22Rv1 (cell line): ENCODE results near the gene SPRR2E.
"Not testable (repeated sequence)": the region's sequence is repeated elsewhere in the genome, so short reads cannot be mapped to it uniquely, and the experiment has no call there.

Experiments used
- H3K27ac ChIP-seq: fragments of 450-650 bp; 2 replicates; pipeline ENCODE4 v1.5.1; 2017
- CTCF ChIP-seq: fragments of 450-650 bp; IDR thresholded peaks from 2 replicates; pipeline ENCODE4 v1.5.1; 2017; ENCODE audit warnings: mild to moderate bottlenecking
- ZFX ChIP-seq: fragments of 450-650 bp; IDR thresholded peaks from 2 replicates; pipeline ENCODE4 v1.6.1; 2017; ENCODE audit warnings: antibody characterized with exemption, borderline replicate concordance

SPRR2E gene

GRCh38 chr1:153058154-153058553 lies 36.2 kb downstream of the SPRR2E start:
- H3K27ac ChIP-seq = no peak overlapping the region
- no peak for TF ChIP-seq ZFX
- TF ChIP-seq CTCF = no peak

GRCh38 chr1:153057375-153057774 lies 37.0 kb downstream of the SPRR2E start, which contains the start of gene SPRR2A:
TSS of gene SPRR2A (minus strand) at chr1:153057512. CDS start at chr1:153056735, 777 bp downstream.
- TF ChIP-seq CTCF = no peak
- no peak for TF ChIP-seq ZFX

GRCh38 chr1:153056111-153056510 lies 38.2 kb downstream of the SPRR2E start:
- not testable (repeated sequence) for H3K27ac ChIP-seq

More at GRCh38 chr1:153057375-153057774, 37.0 kb downstream of the SPRR2E start, which contains the start of gene SPRR2A:
- H3K27ac ChIP-seq = no peak within 1 kb of the TSS

GRCh38 chr1:153049211-153049610 lies 45.1 kb downstream of the SPRR2E start:
- no peak for TF ChIP-seq CTCF
- TF ChIP-seq ZFX = no peak
- no peak overlapping the region for H3K27ac ChIP-seq
